Panc1 (cell line): ENCODE measurements around the gene UBE2J2.

Experiments
- POLR2AphosphoS5 ChIP-seq: IDR thresholded peaks from 2 replicates; pipeline ENCODE4 v1.6.1; 2012; ENCODE audit warnings: mild to moderate bottlenecking, low read depth, low read length, moderate library complexity
- SIN3A ChIP-seq: IDR thresholded peaks from 2 replicates; pipeline ENCODE4 v1.6.1; 2012; ENCODE audit warnings: low read depth, mild to moderate bottlenecking, low read length, moderate library complexity, borderline replicate concordance; ENCODE audit not compliant: insufficient read depth
- TCF7L2 ChIP-seq: IDR thresholded peaks from 2 replicates; pipeline ENCODE4 v1.6.1; 2011; ENCODE audit warnings: mild to moderate bottlenecking, low read depth, low read length, inconsistent platforms
- TF ChIP-seq, protein P1 (sequence below): fragments of 450-650 bp; IDR thresholded peaks from 2 replicates; pipeline ENCODE4 v1.5.1; 2017; ENCODE audit warnings: mild to moderate bottlenecking
- TF ChIP-seq, protein P2 (sequence below), 2 experiments: IDR thresholded peaks; 2 replicates each; pipeline ENCODE4 v1.6.1; 2011 to 2012; ENCODE audit warnings: low read depth in 2 of 2, control low read depth in 1 of 2, low read length in 1 of 2, mild to moderate bottlenecking in 1 of 2, moderate library complexity in 1 of 2; ENCODE audit not compliant: insufficient read depth in 1 of 2

DNA sequence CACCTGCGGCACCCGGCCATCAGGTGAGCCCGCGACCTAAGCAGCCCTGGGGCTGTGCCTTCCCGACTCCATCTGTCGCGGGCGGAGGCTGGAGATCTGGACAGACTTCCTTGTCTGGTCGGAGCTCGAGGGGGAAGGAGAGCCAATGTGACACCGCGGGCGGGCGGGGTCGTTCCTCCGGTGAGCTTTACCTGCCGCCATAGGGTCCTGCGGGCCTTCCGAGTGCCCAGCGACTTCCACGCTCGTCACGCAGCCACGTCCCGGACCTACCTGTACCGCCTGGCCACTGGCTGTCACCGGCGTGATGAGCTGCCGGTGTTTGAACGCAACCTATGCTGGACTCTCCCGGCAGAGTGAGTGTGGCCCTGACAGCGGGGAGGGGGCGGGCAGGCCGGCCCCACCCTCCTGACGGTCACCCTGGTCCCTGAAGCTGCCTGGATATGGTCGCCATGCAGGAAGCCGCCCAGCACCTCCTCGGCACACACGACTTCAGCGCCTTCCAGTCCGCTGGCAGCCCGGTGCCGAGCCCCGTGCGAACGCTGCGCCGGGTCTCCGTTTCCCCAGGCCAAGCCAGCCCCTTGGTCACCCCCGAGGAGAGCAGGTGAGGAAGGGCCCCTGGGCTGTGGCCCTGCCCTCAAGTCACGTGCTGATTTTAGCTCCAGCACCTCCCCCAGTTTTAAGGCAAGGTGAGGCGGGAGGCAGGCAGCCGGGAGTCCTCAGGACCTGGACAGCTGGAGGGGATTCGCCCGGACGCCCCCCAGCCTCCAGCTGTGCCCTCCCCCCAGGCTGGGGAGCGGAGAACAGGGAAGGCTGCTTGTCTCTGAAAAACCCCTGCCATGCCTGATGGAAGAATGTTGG is 35.8 kb upstream of the UBE2J2 start:
- TF ChIP-seq, protein P1, sequence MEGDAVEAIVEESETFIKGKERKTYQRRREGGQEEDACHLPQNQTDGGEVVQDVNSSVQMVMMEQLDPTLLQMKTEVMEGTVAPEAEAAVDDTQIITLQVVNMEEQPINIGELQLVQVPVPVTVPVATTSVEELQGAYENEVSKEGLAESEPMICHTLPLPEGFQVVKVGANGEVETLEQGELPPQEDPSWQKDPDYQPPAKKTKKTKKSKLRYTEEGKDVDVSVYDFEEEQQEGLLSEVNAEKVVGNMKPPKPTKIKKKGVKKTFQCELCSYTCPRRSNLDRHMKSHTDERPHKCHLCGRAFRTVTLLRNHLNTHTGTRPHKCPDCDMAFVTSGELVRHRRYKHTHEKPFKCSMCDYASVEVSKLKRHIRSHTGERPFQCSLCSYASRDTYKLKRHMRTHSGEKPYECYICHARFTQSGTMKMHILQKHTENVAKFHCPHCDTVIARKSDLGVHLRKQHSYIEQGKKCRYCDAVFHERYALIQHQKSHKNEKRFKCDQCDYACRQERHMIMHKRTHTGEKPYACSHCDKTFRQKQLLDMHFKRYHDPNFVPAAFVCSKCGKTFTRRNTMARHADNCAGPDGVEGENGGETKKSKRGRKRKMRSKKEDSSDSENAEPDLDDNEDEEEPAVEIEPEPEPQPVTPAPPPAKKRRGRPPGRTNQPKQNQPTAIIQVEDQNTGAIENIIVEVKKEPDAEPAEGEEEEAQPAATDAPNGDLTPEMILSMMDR = no peak
- TF ChIP-seq, protein P2, sequence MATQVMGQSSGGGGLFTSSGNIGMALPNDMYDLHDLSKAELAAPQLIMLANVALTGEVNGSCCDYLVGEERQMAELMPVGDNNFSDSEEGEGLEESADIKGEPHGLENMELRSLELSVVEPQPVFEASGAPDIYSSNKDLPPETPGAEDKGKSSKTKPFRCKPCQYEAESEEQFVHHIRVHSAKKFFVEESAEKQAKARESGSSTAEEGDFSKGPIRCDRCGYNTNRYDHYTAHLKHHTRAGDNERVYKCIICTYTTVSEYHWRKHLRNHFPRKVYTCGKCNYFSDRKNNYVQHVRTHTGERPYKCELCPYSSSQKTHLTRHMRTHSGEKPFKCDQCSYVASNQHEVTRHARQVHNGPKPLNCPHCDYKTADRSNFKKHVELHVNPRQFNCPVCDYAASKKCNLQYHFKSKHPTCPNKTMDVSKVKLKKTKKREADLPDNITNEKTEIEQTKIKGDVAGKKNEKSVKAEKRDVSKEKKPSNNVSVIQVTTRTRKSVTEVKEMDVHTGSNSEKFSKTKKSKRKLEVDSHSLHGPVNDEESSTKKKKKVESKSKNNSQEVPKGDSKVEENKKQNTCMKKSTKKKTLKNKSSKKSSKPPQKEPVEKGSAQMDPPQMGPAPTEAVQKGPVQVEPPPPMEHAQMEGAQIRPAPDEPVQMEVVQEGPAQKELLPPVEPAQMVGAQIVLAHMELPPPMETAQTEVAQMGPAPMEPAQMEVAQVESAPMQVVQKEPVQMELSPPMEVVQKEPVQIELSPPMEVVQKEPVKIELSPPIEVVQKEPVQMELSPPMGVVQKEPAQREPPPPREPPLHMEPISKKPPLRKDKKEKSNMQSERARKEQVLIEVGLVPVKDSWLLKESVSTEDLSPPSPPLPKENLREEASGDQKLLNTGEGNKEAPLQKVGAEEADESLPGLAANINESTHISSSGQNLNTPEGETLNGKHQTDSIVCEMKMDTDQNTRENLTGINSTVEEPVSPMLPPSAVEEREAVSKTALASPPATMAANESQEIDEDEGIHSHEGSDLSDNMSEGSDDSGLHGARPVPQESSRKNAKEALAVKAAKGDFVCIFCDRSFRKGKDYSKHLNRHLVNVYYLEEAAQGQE (IDR thresholded peaks at IDR 0.05; ENCODE audit: insufficient read depth in 1 of 2, low read depth in 2 of 2, low read length in 1 of 2) = no peak
- no peak for TF ChIP-seq SIN3A
- peak; percentile 64 for TF ChIP-seq POLR2AphosphoS5
- TF ChIP-seq TCF7L2 = no peak
